Heart right ventricle (tissue), 16 donors: Measurements from ENCODE around the gene MRAP2. TPM values are rescaled to one million over a fixed set of nuclear protein-coding genes. Genes with fewer than 3 reads are reported as not detected.
"Not testable (repeated sequence)": the region's sequence is repeated elsewhere in the genome, so short reads cannot be mapped to it uniquely, and the experiment has no call there.

ENCODE experiments used
- ATAC-seq, 8 donors: fragments of 200-7000 bp; cut with Tn5 transposase; one replicate each; pipeline ENCODE4 v1.9.1; 2020; ENCODE audit warnings: mild to moderate bottlenecking in 8 of 8, moderate library complexity in 8 of 8, moderate number of reproducible peaks in 1 of 8
- DNase-seq, 2 donors: peaks; one replicate each; pipeline ENCODE4 v3.0.0-alpha.2; 2020
- H3K27ac ChIP-seq, 10 donors: fragments of 200-600 bp; sonication (generic) in 2 of 10; one replicate each; pipeline versions ENCODE4 v1.5.0 to v1.8.0; 2020 to 2022; ENCODE audit warnings: mild to moderate bottlenecking in 3 of 10
- H3K27me3 ChIP-seq, 7 donors: fragments of 200-600 bp; one replicate each; pipeline ENCODE4 v1.8.0; 2021 to 2022; ENCODE audit warnings: mild to moderate bottlenecking in 2 of 7
- H3K36me3 ChIP-seq, 9 donors: fragments of 200-600 bp; sonication (generic) in 1 of 9; one replicate each; pipeline versions ENCODE4 v1.5.0 to v1.8.0; 2020 to 2022; ENCODE audit warnings: mild to moderate bottlenecking in 2 of 9
- H3K4me1 ChIP-seq, 9 donors: fragments of 200-600 bp; sonication (generic) in 1 of 9; one replicate each; pipeline versions ENCODE4 v1.5.0 to v1.8.0; 2020 to 2022; ENCODE audit warnings: mild to moderate bottlenecking in 4 of 9
- H3K4me3 ChIP-seq, 10 donors: fragments of 200-600 bp; sonication (generic) in 2 of 10; one replicate each; pipeline versions ENCODE4 v1.5.0 to v1.8.0; 2020 to 2022; ENCODE audit warnings: mild to moderate bottlenecking in 7 of 10, moderate library complexity in 2 of 10
- H3K9me3 ChIP-seq, 11 donors: fragments of 200-600 bp in 10 of 11; sonication (generic) in 2 of 11; one replicate each; pipeline versions ENCODE4 v1.5.0 to v1.8.0; 2013 to 2022; ENCODE audit warnings: mild to moderate bottlenecking in 2 of 11, control low read depth in 1 of 11, moderate library complexity in 1 of 11
- WGBS, 2 donors: extraction: QIAGEN DNeasy Blood & Tissue Kit; methylation state at CpG; one replicate each; pipeline ENCODE4 v1.1.7; 2013; ENCODE audit warnings: inconsistent platforms in 1 of 2; 5-methylcytosine and 5-hydroxymethylcytosine counted together
- intact Hi-C, 10 donors: fragments of 100-400 bp; cut with DNase I; formaldehyde crosslinking; loops; one replicate each; pipeline versions ENCODE4 v1.11.1 to v1.14.2; 2022
- polyA plus RNA-seq, 2 donors: library from polyadenylated mRNA; stranded (reverse); fragments of 200-250 nt; gene quantifications; one replicate each; pipeline ENCODE4 v1.2.3, GENCODE V29; 2013
- total RNA-seq, 10 donors: library from RNA; stranded (reverse); fragmentation: NEBNext Ultra II Directional in 3 of 10; extraction: Animal tissue kit (Norgen Biotek cat#: 25700) in 3 of 10; gene quantifications; one replicate each; pipeline versions ENCODE4 v1.2.1 to v1.2.4, GENCODE V29; 2021 to 2023
- TF ChIP-seq, protein P1 (sequence below), 9 donors: fragments of 200-600 bp; sonication (generic) in 2 of 9; IDR thresholded peaks; one replicate each; pipeline versions ENCODE4 v1.5.0 to v1.8.0; 2021 to 2022; ENCODE audit warnings: antibody characterized with exemption in 9 of 9, mild to moderate bottlenecking in 5 of 9, moderate library complexity in 1 of 9
- donor health status: Arrhythmogenic right ventricular cardiomyopathy.
- donor health status: ischemic (EF 13 %, LVEDD 7.1; RV severe dilation, severe dysfunction).
- donor health status: healthy with polysubstance abuse.
- donor health status: DM: no; HTN: yes; CAD: no.
- donor health status: DM: no; HTN: no; CAD: no.
- donor health status: ischemic (EF 25% LVEDD 6.9; RV normal size, moderate dysfunction).
- donor health status: ischemic (EF 25% LVEDD 5.7; RV mildly dilated, moderate dysfunction).
- donor health status: healthy.
- donor health status: DM: yes; HTN: yes; CAD: no.
- donor health status: Ischemic cardiomyopathy.
- donor health status: ischemic (EF 35%, LVEDD 5.7; RV mildly dilated, moderate dysfunction).
- donor health status: nonischemic (EF 11% LVEDD 7.7; RV severe dilation, severe dysfunction).
- donor health status: DM: yes; HTN: yes; CAD: no.
- donor health status: PGD.
- donor health status: ischemic (EF 29% LVEDD 5.4; RV normal size, mild dysfunction).
- donor health status: nonischemic (EF 23%, LVEDD 6.1; RV moderate dilation, normal function).

The MRAP2 gene
- total and polyA plus RNA-seq, 12 donors: 0.14 to 0.56 (median 0.22) TPM; not detected in 3

DNA sequence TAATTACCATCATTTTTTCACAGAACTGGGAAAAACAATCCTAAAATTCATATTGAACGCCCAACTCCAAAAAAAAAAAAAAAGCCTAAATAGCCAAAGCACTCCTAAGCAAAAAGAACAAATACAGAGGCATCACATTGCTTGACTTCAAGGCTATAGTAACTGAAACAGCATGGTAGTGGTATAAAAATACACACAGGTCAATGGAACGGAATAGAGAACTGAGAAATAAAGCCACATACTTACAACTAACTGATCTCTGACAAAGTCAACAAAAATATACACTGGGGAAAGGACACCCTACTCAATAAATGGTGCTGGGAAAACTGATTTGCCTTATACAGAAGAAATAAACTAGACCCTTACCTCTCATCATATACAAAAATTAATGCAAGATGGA is 89.6 kb downstream of the MRAP2 start:
- Histone ChIP-seq H3K4me1 (no peaks in the 10 kb centered on the region), H3K36me3 (peaks cover 0 to 34% (median 15%) of the 10 kb centered on the region in 9 donors), H3K4me3 (no peak overlapping the region), H3K27me3 (no peaks in the 10 kb centered on the region), H3K27ac (no peak overlapping the region), H3K9me3 (peaks cover 0 to 6% (median 0%) of the 10 kb centered on the region in 11 donors)
- intact Hi-C loops: no loop called here
- 92 to 94% methylated on average over 2 of the region's 2 CpGs for WGBS, 2 donors
- ATAC-seq (no peak), DNase-seq (no peak)
- TF ChIP-seq, protein P1, sequence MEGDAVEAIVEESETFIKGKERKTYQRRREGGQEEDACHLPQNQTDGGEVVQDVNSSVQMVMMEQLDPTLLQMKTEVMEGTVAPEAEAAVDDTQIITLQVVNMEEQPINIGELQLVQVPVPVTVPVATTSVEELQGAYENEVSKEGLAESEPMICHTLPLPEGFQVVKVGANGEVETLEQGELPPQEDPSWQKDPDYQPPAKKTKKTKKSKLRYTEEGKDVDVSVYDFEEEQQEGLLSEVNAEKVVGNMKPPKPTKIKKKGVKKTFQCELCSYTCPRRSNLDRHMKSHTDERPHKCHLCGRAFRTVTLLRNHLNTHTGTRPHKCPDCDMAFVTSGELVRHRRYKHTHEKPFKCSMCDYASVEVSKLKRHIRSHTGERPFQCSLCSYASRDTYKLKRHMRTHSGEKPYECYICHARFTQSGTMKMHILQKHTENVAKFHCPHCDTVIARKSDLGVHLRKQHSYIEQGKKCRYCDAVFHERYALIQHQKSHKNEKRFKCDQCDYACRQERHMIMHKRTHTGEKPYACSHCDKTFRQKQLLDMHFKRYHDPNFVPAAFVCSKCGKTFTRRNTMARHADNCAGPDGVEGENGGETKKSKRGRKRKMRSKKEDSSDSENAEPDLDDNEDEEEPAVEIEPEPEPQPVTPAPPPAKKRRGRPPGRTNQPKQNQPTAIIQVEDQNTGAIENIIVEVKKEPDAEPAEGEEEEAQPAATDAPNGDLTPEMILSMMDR (IDR thresholded peaks at IDR 0.05): no peak

DNA sequence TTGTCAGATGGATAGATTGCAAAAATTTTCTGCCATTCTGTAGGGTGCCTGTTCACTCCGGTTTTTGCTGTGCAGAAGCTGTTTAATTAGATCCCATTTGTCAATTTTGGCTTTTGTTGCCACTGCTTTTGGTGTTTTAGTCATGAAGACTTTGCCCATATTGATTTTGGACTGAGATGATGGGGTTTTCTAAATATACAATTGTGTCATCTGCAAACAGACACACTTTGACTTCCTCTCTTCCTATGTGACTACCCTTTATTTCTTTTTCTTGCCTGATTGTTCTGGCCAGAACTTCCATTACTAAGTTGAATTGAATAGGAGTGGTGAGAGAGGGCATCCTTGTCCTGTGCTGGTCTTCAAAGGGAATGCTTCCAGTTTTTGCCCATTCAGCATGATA is 96.0 kb downstream of the MRAP2 start:
- ATAC-seq, H3K4me1 ChIP-seq, H3K27ac ChIP-seq, H3K27me3 ChIP-seq, intact Hi-C loops, H3K9me3 ChIP-seq, H3K4me3 ChIP-seq, DNase-seq: not testable (repeated sequence)
- 97% methylated on average over 1 of the region's 1 CpG for WGBS, 2 donors
- H3K36me3 ChIP-seq: peaks cover 0 to 36% (median 16%) of the 10 kb centered on the region in 9 donors

DNA sequence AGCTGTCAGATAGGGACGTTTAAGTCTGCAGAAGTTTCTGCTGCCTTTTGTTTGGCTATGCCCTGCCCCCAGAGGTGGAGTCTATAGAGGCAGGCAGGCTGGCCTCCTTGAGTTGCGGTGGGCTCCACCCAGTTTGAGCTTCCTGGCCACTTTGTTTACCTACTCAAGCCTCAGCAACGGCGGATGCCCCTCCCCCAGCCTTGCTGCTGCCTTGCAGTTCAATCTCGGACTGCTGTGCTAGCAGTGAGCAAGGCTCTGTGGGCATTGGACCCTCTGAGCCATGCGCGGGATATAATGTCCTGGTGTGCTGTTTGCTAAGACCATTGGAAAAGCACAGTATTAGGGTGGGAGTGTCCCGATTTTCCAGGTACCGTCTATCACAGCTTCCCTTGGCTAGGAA is 99.8 kb downstream of the MRAP2 start:
- DNase-seq, H3K9me3 ChIP-seq, H3K4me1 ChIP-seq, ATAC-seq, H3K27ac ChIP-seq, H3K27me3 ChIP-seq, intact Hi-C loops, H3K4me3 ChIP-seq: not testable (repeated sequence)
- peaks cover 0 to 26% (median 0%) of the 10 kb centered on the region in 9 donors for H3K36me3 ChIP-seq
- 93 to 98% methylated on average over 9 of the region's 9 CpGs for WGBS, 2 donors

DNA sequence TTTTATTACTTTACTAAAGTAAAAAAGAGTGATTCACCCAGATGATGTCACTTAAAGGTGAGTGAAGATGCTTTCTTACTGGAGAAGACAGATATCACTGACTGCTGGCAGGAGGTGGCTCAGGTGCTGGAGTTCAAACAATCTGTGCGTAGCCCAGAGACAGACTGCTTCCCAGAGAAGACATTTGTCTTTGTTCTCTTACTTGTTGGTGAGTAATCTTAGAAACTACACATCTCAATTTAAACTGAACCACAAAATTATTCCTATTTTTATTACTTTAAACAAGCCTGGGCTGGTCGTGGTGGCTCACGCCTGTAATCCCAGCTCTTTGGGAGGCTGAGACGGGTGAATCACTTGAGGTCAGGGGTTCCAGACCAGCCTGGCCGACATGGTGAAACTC is 101.7 kb downstream of the MRAP2 start:
- intact Hi-C loops: no loop called here
- 95 to 97% methylated on average over 5 of the region's 5 CpGs for WGBS, 2 donors
- Histone ChIP-seq H3K36me3 (peaks cover 0 to 41% (median 5%) of the 10 kb centered on the region in 9 donors), H3K9me3 (peaks cover 0 to 6% (median 0%) of the 10 kb centered on the region in 11 donors), H3K4me3 (no peak overlapping the region), H3K4me1 (peaks cover 0 to 11% (median 0%) of the 10 kb centered on the region in 9 donors), H3K27ac (no peak overlapping the region), H3K27me3 (no peaks in the 10 kb centered on the region)
- ATAC-seq: no peak
- TF ChIP-seq, protein P1 (IDR thresholded peaks at IDR 0.05): no peak
- DNase-seq: no peak

DNA sequence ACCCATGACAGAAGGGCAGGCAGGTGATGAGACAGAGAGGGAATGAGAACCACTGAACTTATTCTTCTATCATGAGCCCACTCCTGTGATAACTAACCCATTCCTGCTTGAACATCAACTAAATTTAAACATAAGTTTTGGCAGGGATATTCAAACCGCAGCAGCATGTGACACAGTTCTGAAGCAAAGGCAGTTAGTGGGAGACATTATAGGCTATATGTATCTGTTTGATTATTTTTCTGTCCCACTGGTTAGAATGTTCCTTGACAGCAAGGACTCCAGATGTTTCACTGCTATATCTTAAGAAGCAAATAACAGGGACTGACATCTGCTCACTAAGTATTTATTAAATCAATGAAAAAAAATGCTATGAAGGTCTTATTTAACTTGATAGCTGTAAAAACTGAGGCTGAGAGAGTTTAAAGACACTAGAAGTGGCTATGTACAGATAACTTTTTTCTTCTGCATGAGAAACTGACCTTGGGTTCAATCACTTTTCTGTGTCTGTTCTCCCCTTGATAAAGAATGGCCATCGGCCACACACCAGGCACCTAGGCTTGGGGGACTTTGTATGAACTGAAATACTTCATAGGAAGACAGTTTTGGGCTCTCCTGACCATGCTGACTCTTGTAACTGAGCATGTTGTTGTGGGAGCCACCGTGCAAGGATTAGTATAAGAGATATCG is 102.9 kb downstream of the MRAP2 start:
- WGBS, 2 donors: 87 to 94% methylated on average over 4 of the region's 4 CpGs
- no peak for ATAC-seq
- TF ChIP-seq, protein P1 (IDR thresholded peaks at IDR 0.05): no peak
- peaks cover 0 to 11% (median 0%) of the 10 kb centered on the region in 9 donors for H3K4me1 ChIP-seq
- DNase-seq: no peak
- no peak overlapping the region for H3K4me3 ChIP-seq
- no peaks in the 10 kb centered on the region for H3K27me3 ChIP-seq
- H3K9me3 ChIP-seq: peaks cover 0 to 6% (median 0%) of the 10 kb centered on the region in 11 donors
- intact Hi-C loops: no loop called here
- peaks cover 0 to 45% (median 6%) of the 10 kb centered on the region in 9 donors for H3K36me3 ChIP-seq
- H3K27ac ChIP-seq: no peak overlapping the region
